A673 (cell line): ENCODE measurements around the gene GCG. TPM values are rescaled to one million over a fixed set of nuclear protein-coding genes. Genes with fewer than 3 reads are reported as not detected.

Experiments
- BruUV-seq: library from RNA; stranded (reverse); fragments of 400-500 nt; replicated peaks from 2 replicates; lab custom pipeline; 2021; lab: Mats Ljungman, UMichigan
- CTCF ChIA-PET: fragments of 300-600 bp; sonication (Branson Sonifier 250); formaldehyde crosslinking; loops from one replicate; lab custom pipeline; 2022; ENCODE audit warnings: antibody characterized with exemption; lab: Charles Lee
- POLR2A ChIA-PET: fragments of 300-600 bp; sonication (Branson Sonifier 250); formaldehyde crosslinking; loops from one replicate; lab custom pipeline; 2022; ENCODE audit warnings: antibody characterized with exemption; ENCODE audit not compliant: low non-redundant PET; lab: Charles Lee
- DNase-seq: peaks from one replicate; pipeline ENCODE4 v3.0.0-alpha.2; 2015; ENCODE audit warnings: low spot score
- H3K27ac ChIP-seq: fragments of 200-600 bp; sonication (generic); 2 replicates; pipeline ENCODE4 v1.5.1; 2016; ENCODE audit warnings: mixed run types, low read depth, mild to moderate bottlenecking, mixed read lengths, antibody characterized with exemption, low read length; ENCODE audit not compliant: poor library complexity, severe bottlenecking
- H3K27me3 ChIP-seq: fragments of 200-600 bp; sonication (generic); replicated peaks from 2 replicates; pipeline ENCODE4 v1.6.1; 2017; ENCODE audit warnings: mixed run types, low read depth, mild to moderate bottlenecking, mixed read lengths, antibody characterized with exemption, low read length; ENCODE audit not compliant: insufficient read depth, poor library complexity
- H3K36me3 ChIP-seq: fragments of 200-600 bp; sonication (generic); 2 replicates; pipeline ENCODE4 v1.6.1; 2016; ENCODE audit warnings: mixed run types, mild to moderate bottlenecking, mixed read lengths, antibody characterized with exemption, low read length; ENCODE audit not compliant: insufficient read depth, poor library complexity, severe bottlenecking
- H3K4me1 ChIP-seq: fragments of 200-600 bp; sonication (generic); 2 replicates; pipeline ENCODE4 v1.6.1; 2017; ENCODE audit warnings: mixed run types, mild to moderate bottlenecking, mixed read lengths, antibody characterized with exemption, low read length; ENCODE audit not compliant: insufficient read depth, poor library complexity, severe bottlenecking
- H3K4me3 ChIP-seq: fragments of 200-600 bp; sonication (generic); 2 replicates; pipeline ENCODE4 v1.5.1; 2016; ENCODE audit warnings: low read depth, mixed run types, mild to moderate bottlenecking, mixed read lengths, low read length; ENCODE audit not compliant: poor library complexity, severe bottlenecking
- H3K9me3 ChIP-seq: fragments of 200-600 bp; sonication (generic); 2 replicates; pipeline ENCODE4 v1.6.1; 2016; ENCODE audit warnings: mixed run types, low read depth, mild to moderate bottlenecking, mixed read lengths, antibody characterized with exemption, low read length; ENCODE audit not compliant: poor library complexity, severe bottlenecking
- EZH2 ChIP-seq: fragments of 200-600 bp; sonication (generic); IDR thresholded peaks from 2 replicates; pipeline ENCODE4 v1.6.1; 2017; ENCODE audit warnings: borderline replicate concordance, low read depth, mild to moderate bottlenecking, mixed read lengths, antibody characterized with exemption, low read length; ENCODE audit not compliant: poor library complexity, severe bottlenecking
- intact Hi-C: fragments of 100-400 bp; cut with micrococcal nuclease; formaldehyde crosslinking; loops from one replicate; pipeline ENCODE4 v1.10.0; 2022; ENCODE audit not compliant: unreplicated experiment
- total RNA-seq: library from RNA; stranded (reverse); gene quantifications from 2 replicates; pipeline ENCODE4 v1.2.3, GENCODE V29; 2021
- TF ChIP-seq, protein P1 (sequence below): fragments of 300-800, 200-600 bp; sonication (generic); conservative IDR thresholded peaks from 2 replicates; pipeline ENCODE4 v1.5.1; 2017; ENCODE audit warnings: low read depth, mild to moderate bottlenecking, antibody characterized with exemption, low read length, moderate library complexity, mixed read lengths

The GCG gene
- total RNA-seq, 1 experiment from 2014 or later: not detected

DNA sequence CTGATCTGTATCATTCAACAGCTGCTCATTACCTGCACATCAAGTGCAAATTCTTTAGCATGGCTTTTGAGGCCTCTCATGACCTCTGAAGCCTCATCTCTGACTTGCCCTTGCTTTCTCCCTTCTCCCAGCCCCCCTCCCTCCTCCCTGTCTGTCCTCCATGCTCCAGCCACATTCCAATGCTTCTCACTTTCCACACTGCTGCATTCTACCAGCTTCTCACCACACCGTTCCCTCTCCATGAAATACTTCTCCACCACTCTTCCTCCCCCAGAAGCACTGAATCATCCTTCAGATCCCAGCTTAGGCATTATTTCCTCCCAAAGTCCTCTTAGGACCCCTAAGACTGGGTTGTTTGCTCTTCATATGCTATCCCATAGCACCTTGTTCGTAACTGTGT, 26.9 kb downstream of the GCG start:
- no TSS peak for BruUV-seq
- Histone ChIP-seq H3K9me3 (no peaks in the 10 kb centered on the region), H3K27me3 (no peaks in the 10 kb centered on the region), H3K27ac (no peak overlapping the region), H3K4me3 (no peak overlapping the region), H3K36me3 (no peaks in the 10 kb centered on the region), H3K4me1 (no peaks in the 10 kb centered on the region)
- intact Hi-C loops: loop anchor here (10.0 kb wide), 1 partner anchor 900 kb away; no protein-coding TSS in a partner anchor
- ChIA-PET POLR2A (no interaction called here), CTCF (no interaction called here)
- TF ChIP-seq, protein P1, sequence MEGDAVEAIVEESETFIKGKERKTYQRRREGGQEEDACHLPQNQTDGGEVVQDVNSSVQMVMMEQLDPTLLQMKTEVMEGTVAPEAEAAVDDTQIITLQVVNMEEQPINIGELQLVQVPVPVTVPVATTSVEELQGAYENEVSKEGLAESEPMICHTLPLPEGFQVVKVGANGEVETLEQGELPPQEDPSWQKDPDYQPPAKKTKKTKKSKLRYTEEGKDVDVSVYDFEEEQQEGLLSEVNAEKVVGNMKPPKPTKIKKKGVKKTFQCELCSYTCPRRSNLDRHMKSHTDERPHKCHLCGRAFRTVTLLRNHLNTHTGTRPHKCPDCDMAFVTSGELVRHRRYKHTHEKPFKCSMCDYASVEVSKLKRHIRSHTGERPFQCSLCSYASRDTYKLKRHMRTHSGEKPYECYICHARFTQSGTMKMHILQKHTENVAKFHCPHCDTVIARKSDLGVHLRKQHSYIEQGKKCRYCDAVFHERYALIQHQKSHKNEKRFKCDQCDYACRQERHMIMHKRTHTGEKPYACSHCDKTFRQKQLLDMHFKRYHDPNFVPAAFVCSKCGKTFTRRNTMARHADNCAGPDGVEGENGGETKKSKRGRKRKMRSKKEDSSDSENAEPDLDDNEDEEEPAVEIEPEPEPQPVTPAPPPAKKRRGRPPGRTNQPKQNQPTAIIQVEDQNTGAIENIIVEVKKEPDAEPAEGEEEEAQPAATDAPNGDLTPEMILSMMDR: no peak
- TF ChIP-seq EZH2: no peak
- no peak for DNase-seq

DNA sequence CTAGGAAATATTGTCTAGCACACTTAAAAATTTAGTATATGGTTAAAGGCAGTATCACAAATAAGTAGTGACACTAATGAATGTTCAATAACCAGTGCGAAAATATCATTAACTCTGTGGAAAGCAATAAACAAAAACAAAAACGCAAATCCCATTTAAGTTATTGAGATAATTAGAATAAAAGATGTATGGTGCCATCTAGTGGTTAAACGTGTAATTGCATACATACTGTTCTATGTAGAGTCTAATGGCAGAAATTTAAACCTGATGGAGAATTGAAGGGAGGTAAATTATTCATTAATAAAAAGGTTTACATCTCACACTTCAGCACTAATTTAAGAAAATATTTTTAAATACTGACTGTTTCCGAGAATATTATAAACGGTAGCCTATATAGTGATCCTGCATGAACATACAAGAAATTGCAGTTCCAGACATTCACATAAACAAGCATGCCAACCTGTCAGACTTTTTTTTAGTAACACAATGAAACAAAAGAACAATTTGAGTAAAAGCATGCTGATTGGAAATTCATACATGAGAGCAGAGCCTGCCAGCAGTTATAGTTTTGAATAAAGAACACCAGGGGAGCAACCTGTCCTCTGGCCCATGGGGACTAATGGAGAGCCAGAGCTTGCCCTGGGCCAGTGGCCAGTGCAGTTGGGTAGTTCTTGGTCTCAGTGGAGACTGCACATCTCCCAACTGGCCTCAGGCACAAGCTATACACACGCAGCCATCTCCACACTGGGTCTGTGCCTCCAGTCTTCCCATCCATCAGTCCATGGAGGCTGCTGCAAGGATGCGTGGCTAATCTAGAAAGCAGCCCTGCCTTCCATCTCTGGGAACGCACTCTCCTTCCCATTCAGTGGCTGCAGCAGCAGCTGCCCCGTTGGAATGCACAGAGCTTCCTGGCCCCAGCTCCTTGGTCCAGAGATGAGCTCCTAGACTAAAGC, 28.0 kb downstream of the GCG start:
- BruUV-seq: no TSS peak
- intact Hi-C loops: loop anchor here (1.0 to 10.0 kb wide), 4 partner anchors 117 to 899 kb away; no protein-coding TSS in a partner anchor
- Histone ChIP-seq H3K27me3 (no peaks in the 10 kb centered on the region), H3K9me3 (no peaks in the 10 kb centered on the region), H3K36me3 (no peaks in the 10 kb centered on the region), H3K4me1 (no peaks in the 10 kb centered on the region), H3K27ac (no peak overlapping the region), H3K4me3 (no peak overlapping the region)
- CTCF ChIA-PET: no interaction called here
- peak; percentile 73 for DNase-seq
- TF ChIP-seq, protein P1: peak; percentile 79
- no peak for TF ChIP-seq EZH2
- POLR2A ChIA-PET: no interaction called here

DNA sequence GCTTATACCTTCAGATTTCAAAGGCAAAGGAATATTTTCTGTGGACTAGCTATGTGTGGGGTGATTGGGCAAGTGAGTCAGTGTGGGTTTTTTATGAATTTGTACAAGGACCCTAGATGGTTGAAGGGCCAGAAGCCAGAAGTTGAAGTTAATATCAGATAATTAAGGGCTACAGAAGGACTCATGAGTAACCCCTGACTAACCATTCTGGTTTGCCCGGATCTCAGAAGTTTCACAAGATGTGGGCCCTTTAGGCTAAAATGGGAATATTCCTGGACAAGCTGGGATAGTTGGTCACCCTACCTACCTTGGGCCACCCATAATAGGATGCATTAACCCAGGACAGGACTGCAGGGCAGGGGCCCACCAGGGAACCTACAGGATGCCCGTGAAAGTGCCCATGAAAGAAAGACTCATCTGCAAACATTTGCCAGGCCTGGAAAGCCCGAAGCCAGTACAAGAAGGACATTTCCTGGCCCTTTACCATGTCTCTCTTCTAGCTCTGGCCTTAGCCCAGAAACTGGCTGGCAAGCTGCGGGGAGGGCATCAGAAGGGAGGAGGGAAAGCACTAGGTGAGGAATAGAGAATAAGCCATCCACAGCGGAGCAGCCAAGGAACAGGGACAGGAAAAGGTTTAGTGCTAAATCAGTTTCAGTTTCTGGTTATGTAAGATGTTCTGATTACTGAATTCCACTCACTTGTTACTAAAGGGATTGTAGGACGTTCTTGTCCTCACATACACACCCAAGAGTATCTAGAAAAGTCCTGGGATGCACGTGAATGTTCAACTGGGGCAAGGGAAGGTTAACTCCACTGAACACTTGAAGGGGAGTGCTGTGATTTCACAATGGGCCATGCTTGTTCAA, 33.6 kb downstream of the GCG start:
- TF ChIP-seq, protein P1: no peak
- no peak for TF ChIP-seq EZH2
- H3K36me3 ChIP-seq: no peaks in the 10 kb centered on the region
- CTCF ChIA-PET: no interaction called here
- no peaks in the 10 kb centered on the region for H3K4me1 ChIP-seq
- no peaks in the 10 kb centered on the region for H3K27me3 ChIP-seq
- no peak overlapping the region for H3K4me3 ChIP-seq
- intact Hi-C loops: no loop called here
- BruUV-seq: no TSS peak
- H3K9me3 ChIP-seq: no peaks in the 10 kb centered on the region
- POLR2A ChIA-PET: no interaction called here
- no peak for DNase-seq
- H3K27ac ChIP-seq: no peak overlapping the region
